Thoracic aorta (tissue), 2 donors: Measurements from ENCODE around the gene PBX4. TPM values are rescaled to one million over a fixed set of nuclear protein-coding genes. Genes with fewer than 3 reads are reported as not detected.

Experiments used
- ATAC-seq: fragments of 150-250 bp; one replicate; pipeline ENCODE4 v1.8.0; 2017; ENCODE audit warnings: low read depth; ENCODE audit not compliant: insufficient number of reproducible peaks, low FRiP score
- DNase-seq: peaks from one replicate; pipeline ENCODE4 v3.0.0-alpha.2; 2020; ENCODE audit warnings: low spot score
- H3K27ac ChIP-seq, 2 donors: fragments of 200-600 bp; sonication (generic); 1 replicate in 1 of 2; 2 replicates in 1 of 2; pipeline ENCODE4 v1.5.1; 2016; ENCODE audit warnings: mild to moderate bottlenecking in 2 of 2, moderate library complexity in 2 of 2
- H3K27me3 ChIP-seq: fragments of 200-600 bp; sonication (generic); replicated peaks from 2 replicates; pipeline ENCODE4 v1.6.0; 2016; ENCODE audit warnings: mild to moderate bottlenecking; ENCODE audit not compliant: insufficient read depth
- H3K36me3 ChIP-seq: fragments of 200-600 bp; sonication (generic); one replicate; pipeline ENCODE4 v1.5.1; 2016
- H3K4me1 ChIP-seq, 2 donors: fragments of 200-600 bp; sonication (generic); 1 replicate in 1 of 2; 2 replicates in 1 of 2; pipeline versions ENCODE4 v1.5.1 to v1.6.0; 2016; ENCODE audit warnings: low read depth in 2 of 2, mild to moderate bottlenecking in 1 of 2; ENCODE audit not compliant: control insufficient read depth in 1 of 2
- H3K4me3 ChIP-seq: fragments of 200-600 bp; sonication (generic); 2 replicates; pipeline ENCODE4 v1.5.1; 2016; ENCODE audit warnings: mild to moderate bottlenecking
- H3K9me3 ChIP-seq: fragments of 200-600 bp; sonication (generic); 2 replicates; pipeline ENCODE4 v1.5.1; 2016
- total RNA-seq, 2 donors: library from RNA; depleted of rRNA; stranded (reverse); fragments of >200 nt; gene quantifications; one replicate each; pipeline versions ENCODE4 v1.1.0 to v1.2.3, GENCODE V29; 2016
- TF ChIP-seq, protein P1 (sequence below): fragments of 200-600 bp; sonication (generic); IDR thresholded peaks from one replicate; pipeline ENCODE4 v1.5.1; 2019; ENCODE audit warnings: antibody characterized with exemption

Gene PBX4
- total RNA-seq, 2 donors from 2014 or later = not detected

DNA sequence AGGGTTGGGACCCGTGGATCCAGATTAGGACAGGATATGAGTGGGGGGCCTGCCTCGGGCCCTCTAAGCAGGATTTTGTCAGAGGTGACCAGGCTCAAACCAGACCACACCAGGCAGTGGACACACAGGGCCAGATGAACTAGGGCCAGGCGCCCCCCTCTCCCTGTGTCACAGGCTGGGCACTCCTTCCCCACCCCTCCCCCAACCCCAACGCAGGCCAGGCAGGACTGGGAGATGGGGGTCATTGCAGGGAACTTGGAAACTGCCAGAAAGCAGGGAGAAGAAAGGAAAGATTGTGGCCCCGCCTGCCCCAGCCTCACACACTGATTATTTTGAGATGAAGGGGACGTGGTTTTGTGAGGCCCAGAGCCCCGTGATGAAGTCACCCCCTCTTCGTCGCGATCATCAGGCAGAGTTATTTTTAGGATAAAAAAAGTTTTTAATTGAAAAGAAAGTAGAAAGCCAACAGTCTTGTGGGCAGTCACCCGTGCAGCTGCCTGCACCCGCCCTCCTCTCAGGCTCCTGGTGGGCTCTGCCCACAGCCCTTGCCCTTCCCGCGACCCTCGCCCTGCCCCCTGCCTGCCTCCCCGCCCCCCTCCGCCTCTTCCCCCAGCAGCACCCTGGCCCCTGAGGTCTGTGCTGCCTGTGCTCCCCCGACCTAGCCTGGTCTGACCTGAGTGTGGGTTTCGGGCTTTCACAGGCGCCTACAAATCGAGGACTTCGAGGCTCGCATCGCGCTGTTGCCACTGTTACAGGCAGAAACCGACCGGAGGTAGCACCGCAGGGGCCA lies 91.7 kb downstream of the PBX4 start:
- H3K4me3 ChIP-seq = no peak overlapping the region
- no peak overlapping the region for H3K27ac ChIP-seq
- H3K36me3 ChIP-seq = peaks cover 27% of the 10 kb centered on the region
- no peak for ATAC-seq
- no peaks in the 10 kb centered on the region for H3K4me1 ChIP-seq
- no peaks in the 10 kb centered on the region for H3K9me3 ChIP-seq
- H3K27me3 ChIP-seq = no peaks in the 10 kb centered on the region
- no peak for DNase-seq
- TF ChIP-seq, protein P1, sequence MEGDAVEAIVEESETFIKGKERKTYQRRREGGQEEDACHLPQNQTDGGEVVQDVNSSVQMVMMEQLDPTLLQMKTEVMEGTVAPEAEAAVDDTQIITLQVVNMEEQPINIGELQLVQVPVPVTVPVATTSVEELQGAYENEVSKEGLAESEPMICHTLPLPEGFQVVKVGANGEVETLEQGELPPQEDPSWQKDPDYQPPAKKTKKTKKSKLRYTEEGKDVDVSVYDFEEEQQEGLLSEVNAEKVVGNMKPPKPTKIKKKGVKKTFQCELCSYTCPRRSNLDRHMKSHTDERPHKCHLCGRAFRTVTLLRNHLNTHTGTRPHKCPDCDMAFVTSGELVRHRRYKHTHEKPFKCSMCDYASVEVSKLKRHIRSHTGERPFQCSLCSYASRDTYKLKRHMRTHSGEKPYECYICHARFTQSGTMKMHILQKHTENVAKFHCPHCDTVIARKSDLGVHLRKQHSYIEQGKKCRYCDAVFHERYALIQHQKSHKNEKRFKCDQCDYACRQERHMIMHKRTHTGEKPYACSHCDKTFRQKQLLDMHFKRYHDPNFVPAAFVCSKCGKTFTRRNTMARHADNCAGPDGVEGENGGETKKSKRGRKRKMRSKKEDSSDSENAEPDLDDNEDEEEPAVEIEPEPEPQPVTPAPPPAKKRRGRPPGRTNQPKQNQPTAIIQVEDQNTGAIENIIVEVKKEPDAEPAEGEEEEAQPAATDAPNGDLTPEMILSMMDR = no peak

DNA sequence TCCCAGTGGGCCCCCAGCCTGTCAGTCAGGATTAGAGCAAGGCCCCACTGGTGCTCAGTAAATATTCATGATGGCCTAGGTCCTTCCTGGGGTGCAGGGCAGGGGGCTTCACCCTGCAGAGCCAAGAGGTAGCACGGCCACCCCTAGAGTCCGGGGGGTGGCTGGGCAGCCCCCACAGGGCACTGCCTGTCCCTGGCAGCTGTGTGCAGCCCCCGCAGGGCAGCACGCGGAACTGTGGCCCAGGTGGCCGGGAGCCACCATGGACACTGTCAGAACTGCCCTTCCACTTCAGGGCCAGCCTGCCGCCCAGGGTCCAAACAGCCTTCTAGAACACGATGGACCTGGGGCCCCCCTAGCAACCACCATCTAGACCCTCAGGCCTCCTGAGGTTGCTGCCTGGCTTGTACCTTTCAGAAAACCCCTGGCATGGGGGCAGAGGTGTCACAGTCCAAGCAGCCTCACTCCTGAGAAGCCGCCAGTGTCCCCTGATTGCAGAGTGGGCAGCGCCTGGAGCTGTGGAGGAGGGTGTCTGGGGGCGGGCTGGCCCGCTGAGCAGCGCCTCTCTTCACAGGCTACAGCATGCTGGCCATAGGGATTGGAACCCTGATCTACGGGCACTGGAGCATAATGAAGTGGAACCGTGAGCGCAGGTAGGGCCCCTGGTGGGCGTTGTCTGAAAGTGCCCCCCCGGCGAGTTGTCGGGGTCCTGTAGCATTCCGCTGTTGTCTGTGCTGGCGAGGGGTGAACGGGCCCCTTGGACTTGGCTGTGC lies 92.7 kb downstream of the PBX4 start:
- TF ChIP-seq, protein P1 = no peak
- DNase-seq (no peak), ATAC-seq (no peak)
- H3K4me1 ChIP-seq = peaks cover 0 to 2% of the 10 kb centered on the region in 2 donors
- no peak overlapping the region for H3K27ac ChIP-seq
- H3K27me3 ChIP-seq = no peaks in the 10 kb centered on the region
- H3K4me3 ChIP-seq = no peak overlapping the region
- H3K9me3 ChIP-seq = no peaks in the 10 kb centered on the region
- peaks cover 27% of the 10 kb centered on the region for H3K36me3 ChIP-seq

DNA sequence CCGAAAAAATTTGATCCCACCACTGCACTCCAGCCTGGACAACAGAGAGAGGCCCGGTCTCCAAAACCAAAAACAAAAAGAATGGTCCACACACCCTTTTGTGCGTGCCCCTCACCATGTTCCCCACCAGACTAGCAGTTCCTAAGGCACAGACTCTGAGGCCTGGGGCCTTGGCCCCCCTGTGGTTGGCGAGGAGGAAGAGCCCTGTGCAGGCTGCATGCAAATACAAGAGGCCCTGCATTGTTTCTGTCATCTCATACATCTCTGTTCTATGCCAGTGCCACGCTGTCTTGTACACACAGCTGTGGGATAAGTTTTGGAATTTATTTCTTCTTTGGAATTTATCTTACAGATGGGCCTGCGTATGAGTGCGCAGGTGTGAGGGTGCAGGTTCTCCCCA lies 94.4 kb downstream of the PBX4 start:
- Histone ChIP-seq H3K4me1 (peaks cover 2 to 7% of the 10 kb centered on the region in 2 donors), H3K4me3 (no peak overlapping the region), H3K36me3 (peaks cover 27% of the 10 kb centered on the region), H3K9me3 (no peaks in the 10 kb centered on the region), H3K27ac (no peak overlapping the region), H3K27me3 (no peaks in the 10 kb centered on the region)
- no peak for ATAC-seq
- no peak for DNase-seq
- TF ChIP-seq, protein P1 = no peak

DNA sequence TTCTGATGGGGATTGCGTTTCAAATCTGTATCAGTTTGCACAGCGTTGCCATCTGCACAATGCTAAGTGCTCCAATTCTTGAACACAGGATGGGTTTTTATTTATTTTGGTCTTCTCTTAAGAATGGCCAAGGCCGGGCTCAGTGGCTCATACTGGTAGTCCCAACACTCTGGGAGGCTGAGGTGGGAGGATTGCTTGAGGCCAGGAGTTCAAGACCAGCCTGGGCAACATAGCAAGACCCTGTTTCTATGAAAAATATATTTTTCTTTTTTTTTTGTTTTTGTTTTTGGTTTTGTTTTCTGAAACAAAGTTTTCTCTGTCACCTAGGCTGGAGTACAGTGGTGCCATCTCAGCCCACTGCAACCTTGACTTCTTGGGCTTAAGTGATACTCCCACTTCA lies 95.3 kb downstream of the PBX4 start:
- no peak for ATAC-seq
- H3K27me3 ChIP-seq = no peaks in the 10 kb centered on the region
- H3K36me3 ChIP-seq = peaks cover 25% of the 10 kb centered on the region
- no peak overlapping the region for H3K4me3 ChIP-seq
- no peaks in the 10 kb centered on the region for H3K9me3 ChIP-seq
- no peak for DNase-seq
- TF ChIP-seq, protein P1 = no peak
- H3K27ac ChIP-seq = no peak overlapping the region
- H3K4me1 ChIP-seq = peaks cover 2 to 11% of the 10 kb centered on the region in 2 donors

DNA sequence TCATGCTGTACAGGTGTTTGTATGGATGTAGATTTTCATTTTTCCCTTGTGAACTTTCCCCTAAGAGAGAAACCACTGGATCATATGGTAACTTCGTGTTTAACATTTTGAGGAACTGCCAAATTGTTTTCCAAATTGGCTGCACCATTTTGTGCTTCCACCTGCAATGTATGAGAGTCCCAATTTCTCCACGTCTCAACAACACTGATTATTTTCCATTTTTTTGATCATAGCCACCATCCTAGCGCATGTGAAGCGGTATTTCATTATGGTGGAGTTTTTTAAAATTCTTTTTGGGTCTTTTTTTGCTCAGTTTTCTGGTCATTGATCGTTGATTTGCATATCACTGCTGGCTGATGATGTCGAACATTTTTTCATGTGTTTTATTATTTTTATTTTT lies 97.5 kb downstream of the PBX4 start:
- Histone ChIP-seq H3K9me3 (no peaks in the 10 kb centered on the region), H3K4me3 (no peak overlapping the region), H3K27me3 (no peaks in the 10 kb centered on the region), H3K36me3 (peaks cover 13% of the 10 kb centered on the region), H3K4me1 (peaks cover 11 to 28% of the 10 kb centered on the region in 2 donors), H3K27ac (no peak overlapping the region)
- TF ChIP-seq, protein P1 = no peak
- DNase-seq = no peak
- ATAC-seq = no peak
